Muscle of arm (tissue), 14 donors: ENCODE measurements around the gene ZXDA. TPM values are rescaled to one million over a fixed set of nuclear protein-coding genes. Genes with fewer than 3 reads are reported as not detected.
"Not testable (repeated sequence)": the region's sequence is repeated elsewhere in the genome, so short reads cannot be mapped to it uniquely, and the experiment has no call there.

Experiments
- DNase-seq: peaks from one replicate; pipeline ENCODE4 v3.0.0-alpha.2; 2013
- long read RNA-seq, 11 donors: transcript quantifications; one replicate each; lab custom pipeline, GENCODE V29; 2026
- polyA plus RNA-seq, 12 donors: library from polyadenylated mRNA; unstranded; fragments of 120-200 nt; gene quantifications; one replicate each; pipeline ENCODE4 v1.2.1, GENCODE V29; 2013; ENCODE audit not compliant: insufficient read length in 12 of 12

Gene ZXDA, protein sequence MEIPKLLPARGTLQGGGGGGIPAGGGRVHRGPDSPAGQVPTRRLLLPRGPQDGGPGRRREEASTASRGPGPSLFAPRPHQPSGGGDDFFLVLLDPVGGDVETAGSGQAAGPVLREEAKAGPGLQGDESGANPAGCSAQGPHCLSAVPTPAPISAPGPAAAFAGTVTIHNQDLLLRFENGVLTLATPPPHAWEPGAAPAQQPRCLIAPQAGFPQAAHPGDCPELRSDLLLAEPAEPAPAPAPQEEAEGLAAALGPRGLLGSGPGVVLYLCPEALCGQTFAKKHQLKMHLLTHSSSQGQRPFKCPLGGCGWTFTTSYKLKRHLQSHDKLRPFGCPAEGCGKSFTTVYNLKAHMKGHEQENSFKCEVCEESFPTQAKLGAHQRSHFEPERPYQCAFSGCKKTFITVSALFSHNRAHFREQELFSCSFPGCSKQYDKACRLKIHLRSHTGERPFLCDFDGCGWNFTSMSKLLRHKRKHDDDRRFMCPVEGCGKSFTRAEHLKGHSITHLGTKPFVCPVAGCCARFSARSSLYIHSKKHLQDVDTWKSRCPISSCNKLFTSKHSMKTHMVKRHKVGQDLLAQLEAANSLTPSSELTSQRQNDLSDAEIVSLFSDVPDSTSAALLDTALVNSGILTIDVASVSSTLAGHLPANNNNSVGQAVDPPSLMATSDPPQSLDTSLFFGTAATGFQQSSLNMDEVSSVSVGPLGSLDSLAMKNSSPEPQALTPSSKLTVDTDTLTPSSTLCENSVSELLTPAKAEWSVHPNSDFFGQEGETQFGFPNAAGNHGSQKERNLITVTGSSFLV
- polyA plus RNA-seq: 1 to 10 TPM in 11 of 12 donors, not detected in 1; 2.6 to 4.0 (median 3.2) TPM
- long read RNA-seq, donor 1, full-length matches to known transcripts: 15 of 15 reads
- long read RNA-seq, donor 1, partial matches to known transcripts: 0 of 15 reads
- long read RNA-seq, donor 1, other reads (novel, unspliced or antisense): 0 of 15 reads
- long read RNA-seq, donor 2, full-length matches to known transcripts: 3 of 3 reads
- long read RNA-seq, donor 2, partial matches to known transcripts: 0 of 3 reads
- long read RNA-seq, donor 2, other reads (novel, unspliced or antisense): 0 of 3 reads
- long read RNA-seq, donor 3, full-length matches to known transcripts: 2 of 2 reads
- long read RNA-seq, donor 3, partial matches to known transcripts: 0 of 2 reads
- long read RNA-seq, donor 3, other reads (novel, unspliced or antisense): 0 of 2 reads
- long read RNA-seq, donor 4, full-length matches to known transcripts: 1 of 1 reads
- long read RNA-seq, donor 4, partial matches to known transcripts: 0 of 1 reads
- long read RNA-seq, donor 4, other reads (novel, unspliced or antisense): 0 of 1 reads
- long read RNA-seq, donor 5, full-length matches to known transcripts: 5 of 5 reads
- long read RNA-seq, donor 5, partial matches to known transcripts: 0 of 5 reads
- long read RNA-seq, donor 5, other reads (novel, unspliced or antisense): 0 of 5 reads
- long read RNA-seq, donor 6, full-length matches to known transcripts: 2 of 2 reads
- long read RNA-seq, donor 6, partial matches to known transcripts: 0 of 2 reads
- long read RNA-seq, donor 6, other reads (novel, unspliced or antisense): 0 of 2 reads
- long read RNA-seq, donor 7, full-length matches to known transcripts: 1 of 1 reads
- long read RNA-seq, donor 7, partial matches to known transcripts: 0 of 1 reads
- long read RNA-seq, donor 7, other reads (novel, unspliced or antisense): 0 of 1 reads
- long read RNA-seq, donor 8, full-length matches to known transcripts: 1 of 1 reads
- long read RNA-seq, donor 8, partial matches to known transcripts: 0 of 1 reads
- long read RNA-seq, donor 8, other reads (novel, unspliced or antisense): 0 of 1 reads
- long read RNA-seq, donor 9, full-length matches to known transcripts: 1 of 1 reads
- long read RNA-seq, donor 9, partial matches to known transcripts: 0 of 1 reads
- long read RNA-seq, donor 9, other reads (novel, unspliced or antisense): 0 of 1 reads
- long read RNA-seq, donor 10, full-length matches to known transcripts: 7 of 7 reads
- long read RNA-seq, donor 10, partial matches to known transcripts: 0 of 7 reads
- long read RNA-seq, donor 10, other reads (novel, unspliced or antisense): 0 of 7 reads
- long read RNA-seq, donor 11, full-length matches to known transcripts: 3 of 3 reads
- long read RNA-seq, donor 11, partial matches to known transcripts: 0 of 3 reads
- long read RNA-seq, donor 11, other reads (novel, unspliced or antisense): 0 of 3 reads

DNA sequence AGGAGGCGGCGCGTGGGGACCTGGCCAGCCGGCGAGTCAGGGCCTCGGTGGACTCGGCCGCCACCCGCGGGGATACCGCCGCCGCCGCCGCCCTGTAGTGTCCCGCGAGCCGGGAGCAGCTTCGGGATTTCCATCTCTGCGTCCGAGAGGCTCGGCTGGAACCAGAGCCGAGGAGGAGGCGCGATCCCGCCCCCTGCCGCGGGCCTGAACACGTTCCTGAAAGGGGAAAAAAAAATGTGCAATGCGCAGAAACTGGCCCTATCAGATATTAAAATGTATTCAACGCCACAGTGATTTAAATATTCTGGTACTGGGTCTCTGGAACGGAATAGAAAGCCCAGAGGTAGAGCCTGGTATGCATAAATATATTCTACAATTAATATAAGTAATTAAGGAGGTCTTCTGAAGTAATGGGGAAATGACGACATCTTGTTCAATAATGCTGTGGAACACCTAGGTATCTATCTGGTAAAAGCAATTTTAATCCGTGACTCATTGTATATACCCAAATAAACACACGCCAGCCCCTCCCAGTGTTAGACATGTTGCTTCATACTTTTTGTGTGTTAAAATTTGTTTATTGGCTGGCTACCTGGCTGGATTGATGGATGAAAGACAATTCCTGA, at the start of gene ZXDA:
Gene ZXDA, minus strand, starts transcription at position 172 of the 626 bp plus-strand sequence. Its CDS starts 38 bp downstream, at position 134.
- DNase-seq: not testable (repeated sequence)

DNA sequence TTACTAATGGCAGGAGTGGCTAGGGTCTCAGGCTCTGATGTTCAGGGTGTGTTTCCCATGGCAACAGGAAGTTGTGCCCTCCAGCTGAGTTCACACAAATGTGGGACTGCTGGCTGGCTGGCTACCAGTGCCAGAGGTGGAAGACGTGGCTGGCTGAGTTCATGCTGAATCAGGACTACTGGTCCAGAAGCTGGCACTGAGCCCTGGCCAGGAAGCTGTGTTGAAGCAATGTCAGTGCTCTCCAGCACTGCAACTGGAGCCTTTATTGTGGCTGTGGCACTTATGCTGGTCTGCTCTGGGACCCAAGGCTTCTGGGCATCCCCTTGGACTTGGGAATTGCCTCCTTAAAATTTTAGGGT, 42.0 kb upstream of the ZXDA start:
- no peak for DNase-seq

DNA sequence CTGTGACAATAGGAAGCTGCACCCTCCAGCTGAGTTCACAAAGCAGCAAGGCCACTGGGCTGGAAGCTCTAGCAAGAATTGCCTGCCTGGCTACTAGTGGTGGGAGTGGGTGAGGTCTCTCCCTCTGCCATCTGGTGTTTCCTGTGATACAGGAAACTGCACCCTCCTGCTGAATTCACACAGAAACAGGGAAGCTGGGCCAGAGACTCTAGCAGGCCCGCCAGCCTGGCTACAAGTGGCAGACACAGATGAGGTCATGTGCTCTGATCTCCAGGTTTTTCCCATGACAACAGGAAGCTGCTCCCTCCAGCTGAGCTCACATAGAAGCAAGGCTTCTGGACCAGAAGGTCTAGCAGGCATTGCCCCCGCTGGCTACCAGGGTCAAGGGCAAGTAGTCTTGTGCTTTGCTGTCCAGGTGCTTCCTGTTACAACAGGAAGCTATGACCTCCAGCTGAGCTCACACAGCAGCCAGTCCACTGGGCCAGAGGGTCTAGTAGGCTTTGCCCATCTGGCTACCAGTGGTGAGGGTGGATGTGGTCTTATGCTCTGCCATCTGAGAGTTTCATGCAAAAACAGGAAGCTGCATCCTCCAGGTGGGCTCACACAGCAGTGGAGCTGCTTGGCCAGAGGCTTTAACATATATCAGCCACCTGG, 41.5 kb upstream of the ZXDA start:
- DNase-seq: no peak

DNA sequence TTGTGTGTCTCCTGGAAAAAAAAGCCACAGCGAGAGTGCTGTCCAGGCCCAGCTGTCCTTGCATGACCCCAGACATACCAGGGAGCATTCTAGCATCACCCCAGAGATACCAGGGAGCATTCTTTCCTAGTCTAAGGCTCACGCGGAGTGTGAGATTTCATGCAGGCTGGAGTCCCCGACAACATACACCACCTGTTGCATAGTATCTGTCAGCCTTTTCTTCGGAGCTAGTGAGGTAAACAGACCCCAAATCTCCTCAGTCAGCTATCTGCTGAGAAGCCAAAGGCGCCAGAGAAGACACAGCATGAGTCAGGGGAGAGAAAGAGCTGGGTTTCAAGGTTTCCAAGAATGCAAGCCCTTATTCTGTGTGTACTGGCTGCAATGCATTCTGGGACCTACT, 23.1 kb upstream of the ZXDA start:
- no peak for DNase-seq

DNA sequence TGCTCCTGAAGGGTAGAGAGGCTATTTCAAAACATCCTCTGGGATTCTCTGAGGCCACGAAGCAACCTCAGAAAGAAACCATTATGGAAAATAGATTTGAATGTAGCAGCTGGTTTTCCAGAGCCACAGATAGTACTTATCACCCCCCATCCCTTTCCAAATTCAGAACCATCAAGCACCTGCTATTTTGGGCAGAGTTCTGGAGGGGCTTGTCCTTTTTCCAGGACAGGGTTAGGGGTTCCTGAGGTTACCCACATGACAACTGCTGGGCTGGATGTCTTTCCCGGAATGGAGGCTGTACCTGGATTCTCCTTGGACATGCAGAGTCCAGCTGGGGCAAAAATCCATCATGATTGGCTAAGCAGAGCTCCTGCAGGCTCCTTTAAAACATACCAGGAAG, 22.0 kb upstream of the ZXDA start:
- DNase-seq: no peak

DNA sequence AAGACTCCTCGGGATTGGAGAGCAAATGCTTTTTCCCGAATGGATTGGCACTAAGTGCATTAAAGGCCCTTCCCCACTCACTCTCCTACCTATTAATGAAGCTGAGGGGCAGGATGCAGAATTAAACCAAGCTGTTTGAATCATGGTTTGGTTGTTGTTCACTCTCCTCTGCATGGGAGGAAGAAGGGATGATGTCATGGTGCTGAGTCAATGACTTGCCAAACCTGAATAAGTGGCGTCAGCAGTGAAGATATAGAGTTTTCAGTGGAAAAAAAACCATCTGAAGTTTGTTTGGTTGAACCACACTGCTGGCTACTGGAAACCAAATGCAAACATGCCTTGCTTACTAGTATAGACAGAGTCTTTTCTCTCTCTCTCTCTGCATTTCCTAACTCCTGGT, 19.8 kb upstream of the ZXDA start:
- no peak for DNase-seq

DNA sequence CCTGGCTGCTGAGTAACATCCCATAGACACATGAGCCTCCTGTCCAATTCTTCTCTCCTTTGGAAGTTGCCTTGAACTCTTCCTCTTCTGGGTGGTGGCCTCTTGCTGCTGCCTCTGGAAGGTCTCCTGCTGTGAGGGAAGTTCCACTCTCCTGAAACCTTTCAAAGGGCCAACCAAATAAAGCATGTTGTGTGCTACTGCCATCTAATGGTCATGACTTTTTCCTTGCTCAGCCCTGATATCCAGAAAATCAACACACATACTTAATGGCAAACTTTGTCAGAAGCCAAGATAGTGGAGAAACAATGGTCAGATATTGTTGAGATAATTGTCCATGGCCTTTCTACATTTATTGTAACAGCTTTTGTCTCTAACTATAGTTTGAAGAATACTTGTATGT, 19.1 kb upstream of the ZXDA start:
- DNase-seq: no peak

DNA sequence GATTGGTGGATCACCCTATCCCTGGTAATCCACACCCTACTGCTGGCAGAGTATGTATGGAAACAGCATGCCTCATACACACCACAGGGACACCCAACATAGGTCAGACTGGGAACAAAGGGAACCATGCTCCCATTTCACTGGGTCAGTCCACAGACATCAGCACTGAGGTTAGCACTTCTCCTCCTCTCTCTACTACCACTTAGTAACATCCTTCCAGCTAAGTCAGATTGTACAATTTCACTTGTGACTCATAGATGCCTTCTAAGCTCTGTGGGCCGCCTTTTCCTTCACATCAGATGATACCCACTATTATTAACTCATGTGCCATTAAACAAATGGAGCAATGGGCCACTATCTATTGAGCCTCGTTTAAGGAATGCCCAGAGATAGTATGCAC, 15.5 kb upstream of the ZXDA start:
- no peak for DNase-seq

DNA sequence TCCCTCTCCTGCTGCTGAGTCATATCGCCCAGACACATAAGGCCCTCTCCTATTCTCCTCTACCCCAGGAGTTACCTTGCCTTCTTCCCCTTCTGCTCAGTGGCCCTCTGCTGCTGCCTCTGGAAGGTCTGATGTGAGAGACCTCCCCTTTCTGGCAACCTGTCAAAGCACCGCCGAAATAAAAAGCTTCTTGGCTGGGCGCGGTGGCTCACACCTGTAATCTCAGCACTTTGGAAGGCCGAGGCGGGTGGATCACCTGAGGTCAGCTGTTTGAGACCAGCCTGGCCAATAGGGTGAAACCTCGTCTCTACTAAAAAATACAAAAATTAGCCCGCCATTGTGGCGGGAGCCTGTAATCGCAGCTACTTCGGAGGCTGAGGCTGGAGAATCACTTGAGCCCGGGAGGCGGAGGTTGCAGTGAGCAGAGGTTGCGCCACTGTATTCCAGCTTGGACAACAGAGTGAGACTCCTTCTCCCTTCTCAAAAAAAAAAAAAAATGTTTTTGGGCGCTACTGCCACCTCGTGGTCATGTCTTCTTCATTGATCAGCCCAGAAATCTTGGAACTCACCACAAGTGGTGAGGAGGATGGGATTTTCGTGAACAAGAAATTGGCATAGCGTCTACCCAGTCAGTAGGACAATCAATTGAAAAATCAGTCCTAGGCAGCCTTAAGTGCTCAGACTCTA, 8.6 kb upstream of the ZXDA start:
- DNase-seq: peak; percentile 35

DNA sequence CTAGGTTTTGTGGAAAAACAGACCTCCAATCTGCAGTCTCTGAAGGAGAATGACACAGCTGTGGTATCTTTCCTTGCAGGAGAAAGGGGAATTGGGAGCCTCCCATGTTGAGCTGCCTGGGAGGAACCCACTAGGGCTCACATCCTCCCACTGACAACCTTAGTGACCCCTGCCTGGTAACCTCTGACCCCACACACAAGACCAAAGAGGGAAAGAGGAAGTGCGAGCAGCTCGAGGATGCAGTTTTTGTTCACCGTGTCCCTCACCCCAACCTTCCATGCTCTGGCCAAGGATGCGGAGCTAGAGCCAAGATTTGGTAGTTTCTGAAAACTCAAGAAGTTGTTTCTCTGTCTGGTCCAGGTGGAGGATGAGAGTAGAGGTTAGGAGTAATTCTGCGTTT, 5.4 kb upstream of the ZXDA start:
- DNase-seq: no peak

DNA sequence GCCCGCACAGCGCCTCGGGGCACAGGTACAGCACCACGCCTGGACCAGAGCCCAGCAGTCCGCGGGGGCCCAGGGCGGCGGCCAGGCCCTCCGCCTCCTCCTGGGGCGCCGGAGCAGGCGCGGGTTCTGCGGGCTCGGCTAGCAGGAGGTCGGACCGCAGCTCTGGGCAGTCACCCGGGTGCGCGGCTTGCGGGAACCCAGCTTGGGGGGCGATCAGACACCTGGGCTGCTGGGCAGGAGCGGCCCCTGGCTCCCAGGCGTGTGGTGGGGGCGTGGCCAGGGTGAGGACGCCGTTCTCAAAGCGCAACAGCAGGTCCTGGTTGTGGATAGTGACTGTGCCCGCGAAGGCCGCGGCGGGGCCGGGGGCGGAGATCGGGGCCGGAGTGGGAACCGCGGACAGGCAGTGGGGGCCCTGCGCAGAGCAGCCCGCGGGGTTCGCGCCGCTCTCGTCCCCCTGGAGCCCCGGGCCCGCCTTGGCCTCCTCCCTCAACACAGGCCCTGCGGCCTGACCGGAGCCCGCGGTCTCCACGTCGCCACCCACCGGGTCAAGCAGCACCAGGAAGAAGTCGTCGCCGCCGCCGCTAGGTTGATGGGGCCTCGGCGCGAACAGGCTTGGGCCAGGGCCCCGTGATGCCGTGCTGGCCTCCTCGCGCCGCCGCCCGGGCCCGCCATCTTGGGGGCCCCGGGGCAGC, 517 bp downstream of the ZXDA start:
- DNase-seq: not testable (repeated sequence)

DNA sequence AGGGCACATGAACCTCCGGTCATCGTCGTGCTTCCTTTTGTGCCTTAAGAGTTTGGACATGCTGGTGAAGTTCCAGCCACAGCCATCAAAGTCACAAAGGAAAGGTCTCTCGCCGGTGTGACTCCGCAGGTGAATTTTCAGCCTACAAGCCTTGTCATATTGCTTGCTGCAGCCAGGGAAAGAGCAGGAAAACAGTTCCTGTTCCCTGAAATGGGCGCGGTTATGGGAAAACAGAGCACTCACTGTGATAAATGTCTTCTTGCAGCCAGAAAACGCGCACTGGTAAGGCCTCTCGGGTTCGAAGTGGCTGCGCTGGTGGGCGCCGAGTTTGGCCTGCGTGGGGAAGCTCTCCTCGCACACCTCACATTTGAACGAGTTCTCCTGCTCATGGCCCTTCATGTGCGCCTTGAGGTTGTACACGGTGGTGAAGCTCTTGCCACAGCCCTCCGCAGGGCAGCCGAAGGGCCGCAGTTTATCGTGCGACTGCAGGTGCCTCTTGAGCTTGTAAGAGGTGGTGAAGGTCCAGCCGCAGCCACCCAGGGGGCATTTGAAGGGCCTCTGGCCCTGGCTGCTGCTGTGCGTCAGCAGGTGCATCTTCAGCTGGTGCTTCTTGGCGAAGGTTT, 1.2 kb downstream of the ZXDA start:
- not testable (repeated sequence) for DNase-seq

DNA sequence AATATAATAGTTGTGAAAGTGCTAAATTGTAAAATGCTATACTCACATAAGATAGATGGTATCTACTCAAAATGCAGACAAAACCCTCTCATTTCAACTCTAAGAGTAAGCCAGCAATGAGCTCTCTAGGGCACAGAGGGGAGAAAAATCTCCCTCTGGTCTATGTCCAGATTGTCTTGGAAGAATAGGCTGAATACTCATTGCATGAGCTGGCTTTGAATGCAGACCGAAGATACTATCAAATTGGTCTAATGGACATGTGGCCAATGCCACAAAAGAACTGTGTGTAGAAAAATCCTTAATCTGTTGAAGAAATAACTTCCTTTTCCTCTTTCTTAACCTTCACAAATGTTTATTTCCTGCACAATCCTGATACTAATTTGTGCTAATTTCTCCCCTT, 3.5 kb downstream of the ZXDA start:
- no peak for DNase-seq

DNA sequence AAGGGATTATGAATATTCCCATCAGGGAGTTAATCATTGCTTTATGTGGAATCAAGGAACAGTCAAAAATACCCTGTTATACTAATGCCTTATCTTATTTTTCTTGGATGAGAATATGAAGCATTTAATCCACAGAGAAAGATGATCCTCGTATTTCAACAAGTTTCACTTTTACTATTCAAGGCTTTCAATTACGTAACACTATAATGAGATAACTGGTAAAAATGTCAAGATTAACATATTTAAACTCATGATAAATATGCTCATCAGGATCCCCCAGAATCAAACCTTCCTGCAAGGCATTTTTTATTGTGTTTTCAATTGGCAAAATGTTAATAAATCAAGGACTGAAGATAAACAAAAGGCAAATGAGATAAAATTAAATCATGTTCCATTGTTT, 5.1 kb downstream of the ZXDA start:
- no peak for DNase-seq

DNA sequence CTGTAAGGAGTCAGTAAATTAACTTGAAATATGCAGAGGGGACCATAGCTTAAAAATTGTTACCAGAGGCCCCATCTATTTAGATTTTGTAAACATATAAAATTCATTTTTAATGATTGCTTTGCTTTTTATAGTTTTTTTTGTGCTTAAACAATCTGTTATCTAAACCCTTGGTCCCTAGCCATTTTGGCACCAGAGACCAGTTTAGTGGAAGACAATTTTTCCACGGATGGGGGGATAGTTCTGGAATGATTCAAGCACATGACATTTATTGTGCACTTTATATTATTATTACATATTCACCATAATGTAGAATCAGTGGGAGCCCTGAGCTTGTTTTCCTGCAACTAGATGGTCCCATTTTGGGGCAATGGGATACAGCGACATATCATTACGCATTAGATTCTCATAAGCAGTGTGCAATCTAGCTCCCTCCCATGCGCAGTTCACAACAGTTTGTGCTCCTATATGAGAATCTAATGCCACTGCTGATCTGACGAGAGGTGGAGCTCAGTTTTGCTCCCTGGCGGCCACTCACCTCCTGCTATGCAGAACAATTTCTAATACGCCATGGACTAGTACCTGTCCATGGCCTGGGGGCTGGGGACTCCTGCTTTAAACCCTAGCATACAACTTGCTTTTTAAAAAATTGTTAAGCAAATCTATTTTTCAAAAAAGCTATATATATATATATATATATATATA, 5.9 kb downstream of the ZXDA start:
- DNase-seq: no peak

DNA sequence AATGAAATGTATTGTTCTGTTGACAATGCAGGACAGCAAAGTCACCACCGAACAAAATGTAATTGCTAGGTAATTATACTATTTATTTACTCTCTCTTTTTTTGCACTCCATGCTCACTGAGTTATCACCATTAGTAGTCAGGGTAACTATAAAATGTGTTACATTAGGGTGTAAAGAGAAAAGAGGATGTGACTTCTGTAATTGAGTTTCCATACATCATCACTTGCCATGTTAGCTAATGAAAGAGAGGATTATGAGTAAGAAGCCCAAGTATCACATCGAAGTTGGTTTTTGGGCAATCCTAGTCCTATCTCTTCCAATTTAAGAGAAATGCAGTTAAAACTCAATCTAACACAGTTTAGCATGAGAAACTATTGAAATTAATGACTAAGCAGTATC, 7.6 kb downstream of the ZXDA start:
- no peak for DNase-seq

DNA sequence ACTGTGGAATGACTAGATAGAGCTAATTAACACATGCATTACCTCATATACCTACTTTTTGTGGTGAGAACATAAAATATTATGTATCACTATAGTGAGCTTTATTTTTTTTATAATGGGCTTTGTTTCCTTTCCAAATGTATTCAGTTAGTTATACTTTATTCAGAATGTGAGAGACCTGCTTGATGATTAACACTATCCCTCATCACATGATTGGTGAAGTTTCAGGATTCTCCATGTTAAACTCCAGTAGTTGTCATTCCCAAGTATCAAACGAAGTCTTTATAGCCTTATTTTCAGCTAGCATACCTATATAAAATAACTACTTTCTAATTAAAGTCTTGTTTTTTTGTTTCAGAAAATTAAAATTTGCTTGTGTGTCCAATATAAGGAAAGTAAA, 8.8 kb downstream of the ZXDA start:
- no peak for DNase-seq
